SKM-1 (cell line): ENCODE data around the gene MZT2B.
"Not testable (repeated sequence)": the region's sequence is repeated elsewhere in the genome, so short reads cannot be mapped to it uniquely, and the experiment has no call there.

Experiments
- DNase-seq: peaks from one replicate; lab custom pipeline; 2025; ENCODE audit not compliant: unreplicated experiment; lab: John Stamatoyannopoulos, UW

Gene MZT2B

DNA sequence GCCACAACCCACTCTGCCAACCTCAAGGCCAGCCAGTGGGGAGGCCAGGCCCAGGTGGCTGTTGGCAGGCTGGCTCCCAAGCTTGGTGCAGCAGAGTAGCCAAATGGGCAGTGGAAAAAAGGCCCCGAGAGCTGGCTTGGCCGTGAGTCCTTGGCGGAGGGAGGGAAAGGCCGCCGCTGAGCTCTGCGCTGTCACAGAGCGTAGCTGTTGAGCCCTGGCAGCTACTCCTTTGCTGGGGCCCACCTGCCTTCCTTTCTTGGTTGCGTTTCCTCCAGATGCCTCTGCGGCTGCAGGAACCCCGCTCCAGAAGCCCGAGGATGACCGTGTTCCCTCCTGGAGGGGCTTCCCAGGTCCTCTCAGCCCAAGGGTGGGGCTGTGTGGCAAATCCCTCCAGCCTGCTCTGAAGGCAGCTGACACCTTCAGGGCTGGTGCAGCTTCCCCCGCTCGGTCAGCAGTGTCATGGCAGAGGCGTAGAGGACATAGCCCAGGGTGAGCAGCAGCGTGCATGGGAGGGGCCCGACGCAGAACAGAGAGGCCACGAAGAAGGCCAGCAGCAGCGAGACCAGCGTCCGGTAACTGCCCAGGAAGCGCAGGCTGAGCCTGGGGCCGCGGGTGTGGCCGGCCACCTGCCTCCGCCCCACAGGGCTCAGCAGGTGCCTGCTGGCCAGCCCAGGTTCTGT lies 29.8 kb upstream of the MZT2B start:
- DNase-seq = not testable (repeated sequence)

DNA sequence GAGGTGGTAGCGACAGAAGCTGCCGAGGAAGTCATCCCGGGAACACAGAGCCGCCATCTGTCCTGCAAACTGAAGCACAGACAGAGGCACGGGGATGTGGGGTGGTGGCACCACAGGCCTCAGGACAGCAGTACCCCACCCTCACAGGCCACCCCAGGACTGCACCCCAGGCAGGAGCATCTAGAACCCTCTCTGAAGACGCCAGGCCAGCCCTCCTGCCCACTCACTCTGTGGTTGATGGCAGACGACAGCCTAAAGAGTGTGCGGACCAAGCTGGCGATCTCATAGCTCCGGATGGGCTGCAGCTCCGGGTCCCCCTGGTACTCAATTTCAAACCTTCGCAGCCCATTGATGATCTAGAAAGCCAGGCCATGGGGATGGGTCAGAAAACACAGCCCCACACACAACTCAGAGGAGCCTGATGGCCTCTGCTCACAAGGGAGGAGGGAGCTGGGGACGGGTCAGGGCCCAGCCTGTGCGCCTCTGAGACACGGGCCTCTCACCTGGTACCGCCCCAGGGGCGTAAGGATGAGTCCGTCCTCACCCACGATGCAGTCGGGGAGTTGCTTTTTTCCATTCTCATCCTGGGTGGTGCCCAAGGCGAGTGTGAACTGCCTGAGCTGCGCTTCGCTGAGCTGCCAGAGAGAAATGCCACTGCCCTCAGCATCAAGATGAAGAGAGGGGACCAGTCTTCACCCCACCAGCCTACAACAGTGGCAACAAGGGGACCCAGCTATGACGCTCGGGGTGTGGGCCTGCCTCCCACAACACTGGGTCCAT lies 29.1 kb upstream of the MZT2B start:
- DNase-seq = no peak

- DNase-seq = not testable (repeated sequence)
These were observed 28.2 kb upstream of the MZT2B start for GRCh38 chr2:130153721-130154422.

DNA sequence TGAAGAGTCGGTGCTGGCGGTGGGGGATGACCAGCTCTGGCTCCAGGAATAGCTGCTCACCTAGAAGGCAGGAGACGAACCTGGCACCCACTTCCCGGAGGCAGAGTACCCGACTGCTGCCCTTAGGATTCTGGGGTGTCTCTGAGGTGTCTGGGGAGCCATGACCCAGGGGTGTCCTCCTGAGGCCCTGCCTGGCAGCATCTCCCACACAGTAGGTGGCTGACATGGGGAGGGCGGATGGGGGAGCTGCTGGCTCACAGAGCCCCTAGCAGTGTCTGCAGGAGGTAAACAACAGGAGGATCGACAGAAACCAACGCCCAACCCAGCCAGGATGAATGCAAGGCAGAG lies 27.7 kb upstream of the MZT2B start:
- DNase-seq = not testable (repeated sequence)

DNA sequence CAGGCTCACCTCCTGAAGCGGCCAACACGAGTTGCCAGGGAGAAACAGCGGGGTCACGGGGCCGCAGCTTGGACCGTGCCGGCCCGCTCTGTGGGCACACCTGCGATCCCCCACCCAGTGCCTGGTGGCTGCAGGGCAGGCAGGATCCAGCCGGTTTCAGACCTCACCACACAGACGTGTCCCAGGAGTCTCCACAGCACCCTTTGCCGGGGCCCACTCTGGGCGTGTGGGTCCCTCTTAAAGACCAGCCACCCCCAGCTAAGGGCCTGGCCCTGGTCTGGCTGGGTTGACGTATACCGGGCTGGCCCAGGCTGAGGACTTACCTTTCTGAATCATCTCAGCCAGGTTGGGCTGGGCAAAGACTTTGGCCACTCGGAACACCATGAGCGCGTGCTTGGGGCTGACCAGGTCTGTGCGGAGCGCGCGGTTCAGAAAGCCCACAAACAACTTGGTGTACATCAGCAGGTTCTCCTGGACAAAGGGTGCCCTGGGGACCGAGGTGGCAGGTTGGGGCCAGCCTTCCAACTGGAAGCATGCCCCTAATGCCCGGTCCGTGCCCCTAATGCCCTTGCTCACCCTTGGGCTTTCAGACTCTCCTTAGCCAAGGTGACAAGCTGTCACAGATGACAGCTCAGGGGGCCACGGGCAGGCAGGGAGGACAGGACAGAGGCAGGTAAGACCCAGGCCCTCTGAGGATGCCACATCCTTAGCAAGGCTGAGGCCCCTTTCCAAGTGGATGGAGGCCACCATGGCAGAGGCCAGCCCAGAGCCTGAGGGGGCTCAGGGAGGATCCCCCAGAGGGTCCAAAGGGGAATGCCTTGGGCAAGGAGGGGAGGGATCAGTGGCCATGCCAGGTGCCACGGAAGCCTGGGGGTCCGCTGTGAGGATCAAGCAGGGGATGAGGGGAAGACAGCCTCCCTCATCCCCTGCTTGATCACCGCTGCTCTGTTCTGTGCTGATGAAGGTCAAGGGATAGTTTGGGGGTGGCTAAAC lies 27.0 kb upstream of the MZT2B start:
- no peak for DNase-seq

DNA sequence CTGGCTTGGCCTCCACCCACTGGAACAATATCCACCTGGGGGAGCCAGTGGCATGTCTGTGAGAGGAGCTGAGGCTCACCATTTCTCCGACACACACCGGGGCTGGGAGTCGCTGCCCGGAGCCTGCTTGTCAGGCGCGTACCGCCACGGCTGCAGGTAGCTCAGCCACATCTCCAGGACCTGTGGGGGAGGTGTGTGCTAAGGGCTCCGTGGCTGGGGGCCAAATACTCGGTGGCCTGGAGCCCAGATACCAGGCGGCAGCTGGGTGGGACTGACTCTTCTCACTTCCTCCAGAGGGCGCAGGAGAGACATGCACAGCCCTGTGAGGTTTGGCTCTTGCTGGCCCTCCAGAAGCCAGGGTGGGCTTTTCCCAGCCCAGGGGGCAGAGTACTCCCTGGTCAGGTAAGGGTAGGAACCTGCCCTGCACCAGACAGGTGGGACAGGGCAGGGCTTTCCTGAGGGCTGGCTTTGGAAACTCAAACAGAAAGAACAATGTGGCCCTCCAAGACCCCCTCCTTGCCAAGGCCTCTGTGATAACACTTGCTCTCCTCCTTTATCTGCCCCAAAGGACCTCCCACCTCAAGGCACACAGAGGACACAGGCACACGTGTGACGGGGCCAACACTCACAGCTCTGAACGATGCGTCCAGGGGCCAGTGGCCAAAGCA lies 26.0 kb upstream of the MZT2B start:
- peak; percentile 3 for DNase-seq

- DNase-seq = no peak
These were observed 25.4 kb upstream of the MZT2B start for GRCh38 chr2:130156624-130157004.

- DNase-seq = not testable (repeated sequence)
These were observed 24.7 kb upstream of the MZT2B start for GRCh38 chr2:130157354-130157753.

- peak; percentile 14 for DNase-seq
These were observed 24.1 kb upstream of the MZT2B start for GRCh38 chr2:130157825-130158514.

DNA sequence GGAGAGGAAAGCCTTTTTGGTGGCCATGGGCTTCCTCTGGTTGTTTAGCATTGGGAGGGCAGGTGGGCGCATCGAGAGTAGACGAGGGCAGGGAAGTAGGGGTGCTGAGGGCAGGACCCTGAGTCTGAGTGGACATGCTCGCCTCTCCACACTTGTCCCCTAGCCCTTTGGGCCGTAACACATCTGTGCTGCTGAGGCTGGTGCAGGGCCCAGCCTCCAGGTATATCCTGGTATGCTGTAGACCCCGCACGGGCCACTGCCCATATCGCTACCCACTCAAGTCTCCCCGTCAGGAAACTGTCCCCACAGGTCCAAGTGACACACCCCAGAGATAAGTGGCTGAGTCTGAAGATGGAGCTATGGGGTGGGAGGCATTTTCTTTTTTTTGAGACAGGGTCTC lies 23.4 kb upstream of the MZT2B start:
- no peak for DNase-seq

DNA sequence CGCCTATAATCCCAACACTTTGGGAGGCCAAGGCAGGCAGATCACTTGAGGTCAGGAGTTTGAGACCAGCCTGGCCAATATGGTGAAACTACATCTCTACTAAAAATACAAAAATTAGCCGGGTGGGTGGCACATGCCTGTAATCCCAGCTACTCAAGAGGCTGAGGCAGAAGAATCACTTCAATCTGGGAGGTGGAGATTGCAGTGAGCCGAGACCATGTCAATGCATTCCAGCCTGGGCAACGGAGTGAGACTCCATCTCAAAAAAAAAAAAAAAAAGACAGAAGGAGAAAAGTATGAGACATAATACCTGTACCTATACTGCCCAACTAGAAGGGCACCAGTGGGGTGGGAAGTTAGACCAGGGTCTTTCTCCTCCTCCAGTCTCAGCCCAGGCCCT lies 22.7 kb upstream of the MZT2B start:
- not testable (repeated sequence) for DNase-seq

- no peak for DNase-seq
These were observed 21.9 kb upstream of the MZT2B start for GRCh38 chr2:130160131-130160530.

DNA sequence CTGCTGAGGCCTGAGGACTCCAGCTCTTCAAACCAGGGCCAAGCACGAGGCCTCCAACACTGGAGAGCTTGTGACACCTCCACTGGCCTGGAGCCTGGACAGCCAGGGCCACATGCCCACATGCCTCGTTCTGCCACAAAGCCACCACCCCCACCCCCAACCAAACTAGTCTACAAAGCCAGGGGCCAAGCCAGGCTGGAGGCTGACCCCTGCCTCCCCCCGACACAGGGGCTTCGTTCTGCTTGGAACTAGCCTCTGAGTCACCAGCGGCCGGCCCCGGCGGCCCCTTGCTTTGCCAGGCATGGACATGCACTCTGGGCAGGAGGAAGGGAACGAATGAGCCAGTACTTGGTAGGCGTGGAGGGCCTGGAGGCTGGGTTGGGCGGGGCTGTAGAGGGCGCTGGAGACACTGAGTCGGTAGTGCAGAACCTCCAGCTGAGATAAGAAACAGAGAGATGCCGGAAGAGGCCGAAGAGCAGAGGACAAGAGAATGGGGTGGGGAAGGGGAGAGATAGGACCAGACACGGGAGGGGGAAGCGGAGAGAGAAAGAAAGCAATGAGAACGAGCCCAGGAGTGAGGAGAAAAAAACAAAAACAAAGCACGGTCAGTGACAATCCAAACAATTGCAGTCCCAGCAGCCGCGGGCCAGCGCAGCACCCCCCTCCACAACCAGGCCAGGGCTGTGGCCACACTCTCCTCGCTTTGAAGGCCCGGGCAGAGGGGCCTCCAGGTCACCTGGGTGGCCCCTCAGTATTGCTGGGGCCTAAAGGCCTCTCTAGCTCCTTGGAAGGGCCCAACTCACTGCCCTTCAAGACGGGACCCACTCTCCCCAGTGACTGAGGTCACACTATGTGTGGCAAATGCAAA lies 21.0 kb upstream of the MZT2B start:
- DNase-seq = not testable (repeated sequence)

- DNase-seq = not testable (repeated sequence)
These were observed 19.6 kb upstream of the MZT2B start for GRCh38 chr2:130162486-130162885.

- DNase-seq = no peak
These were observed 19.1 kb upstream of the MZT2B start for GRCh38 chr2:130162968-130163367.

DNA sequence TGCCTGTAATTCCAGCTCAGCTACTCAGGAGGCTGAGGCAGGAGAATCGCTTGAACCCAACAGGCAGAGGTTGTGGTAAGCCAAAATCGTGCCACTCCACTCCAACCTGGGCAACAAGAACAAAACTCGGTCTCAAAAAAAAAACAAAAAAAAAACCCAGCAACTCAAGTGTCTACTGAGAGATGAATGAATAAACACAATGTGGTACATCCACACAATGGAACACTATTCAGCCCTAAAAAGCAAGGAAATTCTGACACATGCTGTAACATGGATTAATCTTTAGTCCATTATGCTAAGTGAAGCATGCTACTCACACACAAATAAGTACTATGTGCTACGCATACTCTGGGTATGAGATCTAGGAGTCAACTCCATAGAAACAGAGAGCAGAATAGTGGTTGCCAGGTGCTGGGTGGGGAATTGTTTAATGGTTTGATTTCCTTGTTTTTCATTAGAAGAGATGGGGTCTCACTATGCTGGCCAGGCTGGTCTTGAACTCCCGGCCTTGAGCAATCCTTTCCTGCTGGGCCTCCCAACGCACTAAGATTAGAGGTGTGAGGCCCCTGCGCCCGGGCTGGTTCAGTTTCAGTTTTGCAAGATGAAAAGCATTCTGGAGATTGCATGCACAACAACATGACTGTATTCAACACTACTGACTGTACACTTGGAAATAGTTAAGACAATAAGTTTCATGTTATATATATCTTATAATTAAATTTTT lies 16.6 kb upstream of the MZT2B start:
- DNase-seq = no peak

DNA sequence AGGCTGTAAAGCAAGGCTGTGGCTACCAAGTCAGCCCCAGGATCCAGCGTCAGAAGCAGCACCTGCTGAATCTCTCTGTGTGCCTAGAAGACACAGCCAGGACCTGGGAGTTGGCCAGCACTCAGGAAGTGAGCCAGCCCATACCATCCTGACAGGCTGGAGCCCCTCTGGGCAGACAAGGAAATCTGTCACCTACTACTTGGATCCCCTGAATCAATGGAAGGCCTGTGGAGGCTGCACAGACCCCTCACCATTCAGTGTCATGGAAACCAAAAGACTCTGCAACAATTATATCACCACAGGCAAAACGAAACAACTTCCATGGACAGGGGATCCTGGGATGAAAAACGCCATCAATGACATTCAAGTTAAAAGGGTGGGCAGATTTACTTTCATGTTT lies 15.5 kb upstream of the MZT2B start:
- not testable (repeated sequence) for DNase-seq

DNA sequence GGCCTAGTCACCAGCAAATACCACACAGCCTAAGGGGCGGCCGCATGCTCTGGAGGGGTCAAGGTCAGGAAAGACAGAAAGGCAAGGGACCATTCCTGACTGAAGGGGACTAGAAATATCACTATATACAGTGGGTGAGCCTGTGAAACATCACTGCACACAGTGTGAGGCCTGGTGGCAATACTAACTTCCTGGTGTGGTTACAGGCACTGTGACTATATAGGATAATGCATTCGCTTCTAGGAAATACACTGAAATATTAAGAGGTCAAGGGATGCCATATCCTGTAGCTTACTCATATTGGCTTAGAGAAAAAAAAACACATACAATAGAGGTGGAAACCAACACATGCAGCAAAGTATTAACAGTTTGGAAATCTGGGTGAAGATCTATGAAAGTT lies 12.9 kb upstream of the MZT2B start:
- not testable (repeated sequence) for DNase-seq
